Measurements from ENCODE around the gene PTPRC. TPM values are rescaled to one million over a fixed set of nuclear protein-coding genes. Genes with fewer than 3 reads are reported as not detected.
"Not testable (repeated sequence)": the region's sequence is repeated elsewhere in the genome, so short reads cannot be mapped to it uniquely, and the experiment has no call there.

The PTPRC gene
- total and polyA plus RNA-seq, 7 donors = 0.42 to 7.0 (median 3.9) TPM

DNA sequence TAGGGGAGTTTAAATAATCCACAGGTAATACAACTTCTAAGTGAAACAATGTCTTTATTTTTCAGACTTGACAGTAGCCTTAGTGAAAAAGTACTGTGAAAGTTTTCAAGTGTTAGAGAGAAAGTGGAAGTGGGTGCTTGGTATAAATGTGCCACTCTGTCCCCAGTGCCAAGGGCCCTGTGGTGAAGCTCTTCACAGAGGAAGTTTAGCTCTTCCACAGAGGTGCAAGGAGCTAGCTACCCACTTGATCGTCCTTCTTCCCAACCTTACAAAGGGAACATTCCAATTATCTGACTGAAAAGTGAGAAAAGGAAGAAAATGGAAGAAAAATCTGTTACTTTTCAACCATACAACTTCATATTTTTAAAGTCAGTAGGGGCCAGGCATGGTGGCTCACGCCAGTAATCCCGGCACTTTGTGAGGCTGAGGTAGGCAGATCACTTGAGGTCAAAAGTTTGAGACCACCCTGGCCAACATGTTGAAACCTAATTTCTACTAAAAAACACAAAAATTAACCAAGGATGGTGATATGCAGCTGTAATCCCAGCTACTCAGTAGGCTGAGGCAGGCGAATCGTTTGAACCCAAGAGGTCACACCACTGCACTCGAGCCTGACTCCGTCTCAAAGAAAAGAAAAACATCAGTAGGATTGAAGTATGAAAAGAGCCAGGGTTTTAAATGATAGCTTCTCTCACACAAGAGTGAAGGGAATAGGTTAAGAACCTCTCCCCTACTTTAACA lies 41.0 kb upstream of the PTPRC start:
- intact Hi-C loops (cut with DNase I) = no loop called here
- no peak for DNase-seq
- no peak overlapping the region for H3K27ac ChIP-seq
- 82 to 90% (median 87%) methylated on average over 7 of the region's 7 CpGs for WGBS, 3 donors
- H3K36me3 ChIP-seq (ENCODE audit: insufficient read depth in 1 of 2, low read depth in 1 of 2) = no peaks in the 10 kb centered on the region
- TF ChIP-seq, protein P1, sequence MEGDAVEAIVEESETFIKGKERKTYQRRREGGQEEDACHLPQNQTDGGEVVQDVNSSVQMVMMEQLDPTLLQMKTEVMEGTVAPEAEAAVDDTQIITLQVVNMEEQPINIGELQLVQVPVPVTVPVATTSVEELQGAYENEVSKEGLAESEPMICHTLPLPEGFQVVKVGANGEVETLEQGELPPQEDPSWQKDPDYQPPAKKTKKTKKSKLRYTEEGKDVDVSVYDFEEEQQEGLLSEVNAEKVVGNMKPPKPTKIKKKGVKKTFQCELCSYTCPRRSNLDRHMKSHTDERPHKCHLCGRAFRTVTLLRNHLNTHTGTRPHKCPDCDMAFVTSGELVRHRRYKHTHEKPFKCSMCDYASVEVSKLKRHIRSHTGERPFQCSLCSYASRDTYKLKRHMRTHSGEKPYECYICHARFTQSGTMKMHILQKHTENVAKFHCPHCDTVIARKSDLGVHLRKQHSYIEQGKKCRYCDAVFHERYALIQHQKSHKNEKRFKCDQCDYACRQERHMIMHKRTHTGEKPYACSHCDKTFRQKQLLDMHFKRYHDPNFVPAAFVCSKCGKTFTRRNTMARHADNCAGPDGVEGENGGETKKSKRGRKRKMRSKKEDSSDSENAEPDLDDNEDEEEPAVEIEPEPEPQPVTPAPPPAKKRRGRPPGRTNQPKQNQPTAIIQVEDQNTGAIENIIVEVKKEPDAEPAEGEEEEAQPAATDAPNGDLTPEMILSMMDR (IDR thresholded peaks at IDR 0.05) = no peak
- no peaks in the 10 kb centered on the region for H3K27me3 ChIP-seq (ENCODE audit: insufficient read depth in 3 of 3, low read length in 2 of 3)
- no peak overlapping the region for H3K4me3 ChIP-seq
- ATAC-seq = no peak
- H3K4me1 ChIP-seq = no peaks in the 10 kb centered on the region
- H3K9me3 ChIP-seq = no peaks in the 10 kb centered on the region

DNA sequence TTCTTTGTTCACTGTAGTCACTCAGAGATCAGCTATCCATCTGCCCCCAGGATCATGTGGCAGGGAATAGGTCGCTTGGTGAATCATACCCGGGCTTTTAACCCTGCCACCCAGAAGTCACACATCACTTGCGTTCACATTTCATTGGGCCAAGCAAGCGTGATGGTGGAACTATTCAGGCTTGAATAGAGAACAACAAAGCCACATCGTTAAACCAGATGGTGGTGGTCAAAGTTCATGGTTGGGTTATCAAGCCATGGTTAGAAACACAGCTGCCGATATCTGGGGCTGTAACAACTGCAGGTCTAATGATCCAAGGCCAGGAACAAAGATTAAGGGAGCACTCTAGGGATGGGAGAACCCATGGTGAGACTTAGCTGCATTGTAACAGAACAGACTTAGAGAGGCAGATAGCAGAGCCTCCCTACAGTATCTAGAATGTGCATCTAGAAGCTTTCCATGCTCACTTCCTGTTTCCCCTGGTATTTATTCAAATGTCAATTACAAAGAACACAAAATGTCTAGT lies 40.0 kb upstream of the PTPRC start:
- TF ChIP-seq, protein P1 (IDR thresholded peaks at IDR 0.05) = no peak
- no peaks in the 10 kb centered on the region for H3K9me3 ChIP-seq
- no peaks in the 10 kb centered on the region for H3K36me3 ChIP-seq (ENCODE audit: insufficient read depth in 1 of 2, low read depth in 1 of 2)
- H3K4me3 ChIP-seq = no peak overlapping the region
- no peaks in the 10 kb centered on the region for H3K4me1 ChIP-seq
- no peak overlapping the region for H3K27ac ChIP-seq
- ATAC-seq (no peak), DNase-seq (no peak)
- 70 to 87% (median 83%) methylated on average over 6 of the region's 6 CpGs for WGBS, 3 donors
- no peaks in the 10 kb centered on the region for H3K27me3 ChIP-seq (ENCODE audit: insufficient read depth in 3 of 3, low read length in 2 of 3)
- intact Hi-C loops (cut with DNase I) = no loop called here

DNA sequence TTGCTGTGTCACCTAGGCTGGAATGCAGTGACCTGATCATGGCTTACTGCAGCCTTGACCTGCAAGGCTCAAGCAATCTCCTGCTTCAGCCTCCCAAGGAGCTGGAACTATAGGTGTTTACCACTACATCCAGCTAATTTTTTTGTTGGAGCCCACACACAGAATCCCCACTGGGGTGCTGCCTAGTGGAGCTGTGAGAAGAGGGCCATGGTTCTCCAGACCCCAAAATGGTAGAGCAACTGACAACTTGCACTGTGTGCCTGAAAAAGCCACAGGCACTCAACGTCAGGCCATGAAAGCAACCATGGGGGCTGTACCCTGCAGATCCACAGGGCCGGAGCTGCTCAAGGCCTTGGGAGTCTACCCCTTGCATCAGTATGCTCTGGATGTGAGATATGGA lies 39.1 kb upstream of the PTPRC start:
- Histone ChIP-seq H3K36me3 (ENCODE audit: insufficient read depth in 1 of 2, low read depth in 1 of 2) (no peaks in the 10 kb centered on the region), H3K4me3 (no peak overlapping the region), H3K27ac (no peak overlapping the region), H3K9me3 (no peaks in the 10 kb centered on the region), H3K4me1 (no peaks in the 10 kb centered on the region), H3K27me3 (ENCODE audit: insufficient read depth in 3 of 3, low read length in 2 of 3) (no peaks in the 10 kb centered on the region)
- ATAC-seq (no peak), DNase-seq (no peak)
- TF ChIP-seq, protein P1 (IDR thresholded peaks at IDR 0.05) = no peak
- WGBS, 3 donors = 68 to 81% (median 78%) methylated on average over 2 of the region's 2 CpGs
- intact Hi-C loops (cut with DNase I) = no loop called here

DNA sequence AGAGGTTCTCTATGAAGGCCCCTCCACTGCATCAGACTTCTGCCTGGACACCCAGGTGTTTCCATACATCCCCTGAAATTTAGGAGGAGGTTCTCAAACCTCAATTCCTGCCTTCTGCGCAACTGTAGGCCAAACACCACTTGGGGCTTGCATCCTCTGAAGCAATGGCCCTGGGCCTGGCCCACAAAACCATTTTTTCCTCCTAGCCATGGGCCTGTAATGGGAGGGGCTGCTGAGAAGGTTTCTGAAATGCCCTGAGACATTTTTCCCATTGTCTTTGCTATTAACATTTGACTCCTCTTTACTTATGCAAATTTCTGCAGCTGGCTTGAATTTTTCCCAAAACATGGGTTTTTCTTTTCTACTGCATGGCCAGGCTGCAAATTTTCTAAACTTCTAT lies 37.9 kb upstream of the PTPRC start:
- DNase-seq (no peak), ATAC-seq (no peak)
- 89 to 92% (median 92%) methylated on average over 1 of the region's 1 CpG for whole genome bisulfite sequencing, 3 donors
- no peaks in the 10 kb centered on the region for H3K4me1 ChIP-seq
- H3K9me3 ChIP-seq = no peaks in the 10 kb centered on the region
- no peaks in the 10 kb centered on the region for H3K27me3 ChIP-seq (ENCODE audit: insufficient read depth in 3 of 3, low read length in 2 of 3)
- TF ChIP-seq, protein P1 (IDR thresholded peaks at IDR 0.05) = no peak
- intact Hi-C loops (cut with DNase I) = no loop called here
- no peaks in the 10 kb centered on the region for H3K36me3 ChIP-seq (ENCODE audit: insufficient read depth in 1 of 2, low read depth in 1 of 2)
- no peak overlapping the region for H3K27ac ChIP-seq
- no peak overlapping the region for H3K4me3 ChIP-seq

DNA sequence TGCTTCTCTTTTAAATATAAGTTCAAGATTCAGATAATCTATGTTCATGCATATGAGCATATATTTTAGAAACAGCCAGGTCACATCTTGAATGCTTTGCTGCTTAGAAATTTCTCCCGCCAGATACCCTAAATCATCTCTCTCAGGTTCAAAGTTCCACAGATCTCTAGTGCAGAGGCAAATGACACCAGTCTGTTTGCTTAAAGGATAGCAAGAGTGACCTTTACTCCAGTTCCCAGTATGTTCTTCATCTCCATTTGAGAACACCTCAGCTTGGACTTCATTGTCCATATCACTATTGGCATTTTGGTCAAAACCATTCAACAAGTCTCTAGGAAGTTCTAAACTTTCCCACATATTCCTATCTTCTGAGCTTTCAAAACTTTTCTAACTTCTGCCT lies 37.5 kb upstream of the PTPRC start:
- H3K4me3 ChIP-seq; H3K4me1 ChIP-seq; intact Hi-C loops (cut with DNase I); H3K27ac ChIP-seq; H3K27me3 ChIP-seq (ENCODE audit: insufficient read depth in 3 of 3, low read length in 2 of 3); H3K36me3 ChIP-seq (ENCODE audit: insufficient read depth in 1 of 2, low read depth in 1 of 2); H3K9me3 ChIP-seq; DNase-seq; ATAC-seq: not testable (repeated sequence)
- WGBS, 3 donors = 93 to 96% (median 93%) methylated on average over 1 of the region's 1 CpG

Measured in psoas muscle (tissue), 8 donors.